NCI-H446 (cell line): ENCODE measurements around the gene KRTDAP.
"Not testable (repeated sequence)": the region's sequence is repeated elsewhere in the genome, so short reads cannot be mapped to it uniquely, and the experiment has no call there.

Experiments
- DNase-seq, 2 experiments: peaks; one replicate each; lab custom pipeline; 2025; lab: John Stamatoyannopoulos, UW

KRTDAP gene

GRCh38 chr19:35484252-35485036 lies 5.8 kb downstream of the KRTDAP start:
- no peak for DNase-seq

- DNase-seq = no peak
These were observed 7.2 kb downstream of the KRTDAP start for GRCh38 chr19:35483089-35483488.

GRCh38 chr19:35478794-35479677 lies 11.2 kb downstream of the KRTDAP start:
- DNase-seq = no peak

GRCh38 chr19:35476149-35476548 lies 14.1 kb downstream of the KRTDAP start:
- DNase-seq = no peak

GRCh38 chr19:35474594-35474993 lies 15.7 kb downstream of the KRTDAP start:
- not testable (repeated sequence) for DNase-seq

- DNase-seq = no peak
These were observed 16.2 kb downstream of the KRTDAP start for GRCh38 chr19:35474104-35474503.

GRCh38 chr19:35471946-35472345 lies 18.3 kb downstream of the KRTDAP start:
- DNase-seq = no peak

GRCh38 chr19:35471075-35471474 lies 19.2 kb downstream of the KRTDAP start:
- DNase-seq = not testable (repeated sequence)

- no peak for DNase-seq
These were observed 20.1 kb downstream of the KRTDAP start for GRCh38 chr19:35470128-35470527.

GRCh38 chr19:35468637-35469036 lies 21.6 kb downstream of the KRTDAP start:
- DNase-seq = no peak

GRCh38 chr19:35466259-35466658 lies 24.0 kb downstream of the KRTDAP start:
- DNase-seq = no peak

GRCh38 chr19:35462956-35463355 lies 27.3 kb downstream of the KRTDAP start:
- DNase-seq = not testable (repeated sequence)

- DNase-seq = no peak
These were observed 27.7 kb downstream of the KRTDAP start for GRCh38 chr19:35462476-35462953.

GRCh38 chr19:35461788-35462187 lies 28.5 kb downstream of the KRTDAP start:
- not testable (repeated sequence) for DNase-seq

GRCh38 chr19:35461060-35461459 lies 29.2 kb downstream of the KRTDAP start:
- DNase-seq = no peak

- DNase-seq = no peak
These were observed 29.7 kb downstream of the KRTDAP start for GRCh38 chr19:35460608-35461007.

GRCh38 chr19:35459414-35460082 lies 30.7 kb downstream of the KRTDAP start:
- no peak for DNase-seq

- no peak for DNase-seq
These were observed 31.4 kb downstream of the KRTDAP start for GRCh38 chr19:35458731-35459391.

- DNase-seq = no peak
These were observed 32.1 kb downstream of the KRTDAP start for GRCh38 chr19:35458192-35458591.

- no peak for DNase-seq
These were observed 33.1 kb downstream of the KRTDAP start for GRCh38 chr19:35457173-35457572.

- no peak for DNase-seq
These were observed 34.6 kb downstream of the KRTDAP start for GRCh38 chr19:35455616-35456201.
